Measurements from ENCODE around the gene DBH.

The DBH gene

DNA sequence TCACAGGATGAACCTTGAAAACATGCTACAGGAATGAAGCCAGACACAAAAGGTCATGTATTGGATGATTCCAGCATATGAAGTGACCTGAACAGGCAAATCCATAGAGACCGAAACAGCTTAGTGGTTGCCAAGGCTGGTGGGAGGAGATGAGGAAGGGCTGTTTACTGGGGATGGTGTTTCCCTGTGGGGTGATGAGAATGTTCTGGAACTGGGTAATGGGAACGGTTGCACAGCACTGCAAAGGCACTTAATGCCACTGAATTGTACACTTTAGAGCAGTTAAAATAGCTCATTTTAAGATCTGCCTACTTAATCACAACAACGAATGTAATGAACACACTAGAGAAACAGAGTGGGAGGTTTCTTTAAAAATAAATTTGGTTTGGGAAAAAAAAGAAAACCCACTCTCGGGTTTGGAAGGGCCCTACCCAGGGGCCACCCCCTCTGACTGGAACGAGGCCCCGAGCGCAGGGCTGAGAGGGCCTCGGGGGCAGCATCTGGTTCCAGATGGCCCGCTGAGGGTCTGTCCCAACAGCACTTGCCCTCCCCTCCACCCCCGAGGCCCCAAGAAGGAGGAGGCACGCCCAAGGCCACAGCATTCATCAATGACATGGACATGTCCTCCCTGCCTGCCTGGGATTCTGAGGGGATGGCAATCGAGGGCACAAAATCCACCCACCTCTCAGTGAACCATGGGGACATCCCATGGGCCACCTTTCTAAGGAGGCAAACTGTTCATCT, 70.3 kb downstream of the DBH start:
- no peak overlapping the region for H3K4me3 ChIP-seq (ENCODE audit: low read depth, low read length)
- DNase-seq (ENCODE audit: low read depth, low spot score): no peak
- TF ChIP-seq, protein P1, sequence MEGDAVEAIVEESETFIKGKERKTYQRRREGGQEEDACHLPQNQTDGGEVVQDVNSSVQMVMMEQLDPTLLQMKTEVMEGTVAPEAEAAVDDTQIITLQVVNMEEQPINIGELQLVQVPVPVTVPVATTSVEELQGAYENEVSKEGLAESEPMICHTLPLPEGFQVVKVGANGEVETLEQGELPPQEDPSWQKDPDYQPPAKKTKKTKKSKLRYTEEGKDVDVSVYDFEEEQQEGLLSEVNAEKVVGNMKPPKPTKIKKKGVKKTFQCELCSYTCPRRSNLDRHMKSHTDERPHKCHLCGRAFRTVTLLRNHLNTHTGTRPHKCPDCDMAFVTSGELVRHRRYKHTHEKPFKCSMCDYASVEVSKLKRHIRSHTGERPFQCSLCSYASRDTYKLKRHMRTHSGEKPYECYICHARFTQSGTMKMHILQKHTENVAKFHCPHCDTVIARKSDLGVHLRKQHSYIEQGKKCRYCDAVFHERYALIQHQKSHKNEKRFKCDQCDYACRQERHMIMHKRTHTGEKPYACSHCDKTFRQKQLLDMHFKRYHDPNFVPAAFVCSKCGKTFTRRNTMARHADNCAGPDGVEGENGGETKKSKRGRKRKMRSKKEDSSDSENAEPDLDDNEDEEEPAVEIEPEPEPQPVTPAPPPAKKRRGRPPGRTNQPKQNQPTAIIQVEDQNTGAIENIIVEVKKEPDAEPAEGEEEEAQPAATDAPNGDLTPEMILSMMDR (IDR thresholded peaks at IDR 0.05; ENCODE audit: low read depth, low read length): no peak
- in situ Hi-C loops (cut with HindIII; ENCODE audit: low sequenced_read_pairs): no loop called here

- H3K4me3 ChIP-seq (ENCODE audit: low read depth, low read length): no peak overlapping the region
- DNase-seq (ENCODE audit: low read depth, low spot score): no peak
- in situ Hi-C loops (cut with HindIII; ENCODE audit: low sequenced_read_pairs): no loop called here
- TF ChIP-seq, protein P1 (IDR thresholded peaks at IDR 0.05; ENCODE audit: low read depth, low read length): no peak
Measured at GRCh38 chr9:133707065-133707762, 71.1 kb downstream of the DBH start.

DNA sequence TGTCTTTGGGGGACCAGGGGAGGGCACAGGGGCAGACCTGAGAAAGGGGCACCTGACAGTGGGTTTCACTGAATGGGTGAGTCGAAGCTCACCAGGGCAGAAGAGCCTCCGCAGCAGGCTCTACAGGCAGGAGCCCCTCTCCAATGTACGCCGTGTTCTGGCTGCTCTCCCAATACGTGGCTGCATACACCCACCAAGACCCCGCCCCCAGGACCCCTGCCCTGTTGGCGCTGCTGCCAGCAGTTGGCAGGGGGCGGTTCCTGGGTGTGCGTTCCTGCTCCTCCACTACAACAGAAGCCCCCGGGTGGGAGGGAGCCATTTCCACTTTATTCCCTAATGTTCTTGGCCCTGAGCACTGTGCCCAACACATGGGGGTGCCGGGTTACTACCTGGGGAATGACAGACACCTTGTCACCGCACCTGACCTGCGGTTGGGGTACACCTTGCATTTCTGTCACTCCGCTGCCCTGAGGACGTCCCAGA, 71.6 kb downstream of the DBH start:
- no peak overlapping the region for H3K4me3 ChIP-seq (ENCODE audit: low read depth, low read length)
- in situ Hi-C loops (cut with HindIII; ENCODE audit: low sequenced_read_pairs): no loop called here
- TF ChIP-seq, protein P1 (IDR thresholded peaks at IDR 0.05; ENCODE audit: low read depth, low read length): no peak
- no peak for DNase-seq (ENCODE audit: low read depth, low spot score)

- TF ChIP-seq, protein P1 (IDR thresholded peaks at IDR 0.05; ENCODE audit: low read depth, low read length): no peak
- H3K4me3 ChIP-seq (ENCODE audit: low read depth, low read length): no peak overlapping the region
- in situ Hi-C loops (cut with HindIII; ENCODE audit: low sequenced_read_pairs): no loop called here
- no peak for DNase-seq (ENCODE audit: low read depth, low spot score)
Measured at GRCh38 chr9:133708246-133709014, 72.3 kb downstream of the DBH start.
